ENCODE data around the gene CCL26.

The CCL26 gene, protein sequence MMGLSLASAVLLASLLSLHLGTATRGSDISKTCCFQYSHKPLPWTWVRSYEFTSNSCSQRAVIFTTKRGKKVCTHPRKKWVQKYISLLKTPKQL

DNA sequence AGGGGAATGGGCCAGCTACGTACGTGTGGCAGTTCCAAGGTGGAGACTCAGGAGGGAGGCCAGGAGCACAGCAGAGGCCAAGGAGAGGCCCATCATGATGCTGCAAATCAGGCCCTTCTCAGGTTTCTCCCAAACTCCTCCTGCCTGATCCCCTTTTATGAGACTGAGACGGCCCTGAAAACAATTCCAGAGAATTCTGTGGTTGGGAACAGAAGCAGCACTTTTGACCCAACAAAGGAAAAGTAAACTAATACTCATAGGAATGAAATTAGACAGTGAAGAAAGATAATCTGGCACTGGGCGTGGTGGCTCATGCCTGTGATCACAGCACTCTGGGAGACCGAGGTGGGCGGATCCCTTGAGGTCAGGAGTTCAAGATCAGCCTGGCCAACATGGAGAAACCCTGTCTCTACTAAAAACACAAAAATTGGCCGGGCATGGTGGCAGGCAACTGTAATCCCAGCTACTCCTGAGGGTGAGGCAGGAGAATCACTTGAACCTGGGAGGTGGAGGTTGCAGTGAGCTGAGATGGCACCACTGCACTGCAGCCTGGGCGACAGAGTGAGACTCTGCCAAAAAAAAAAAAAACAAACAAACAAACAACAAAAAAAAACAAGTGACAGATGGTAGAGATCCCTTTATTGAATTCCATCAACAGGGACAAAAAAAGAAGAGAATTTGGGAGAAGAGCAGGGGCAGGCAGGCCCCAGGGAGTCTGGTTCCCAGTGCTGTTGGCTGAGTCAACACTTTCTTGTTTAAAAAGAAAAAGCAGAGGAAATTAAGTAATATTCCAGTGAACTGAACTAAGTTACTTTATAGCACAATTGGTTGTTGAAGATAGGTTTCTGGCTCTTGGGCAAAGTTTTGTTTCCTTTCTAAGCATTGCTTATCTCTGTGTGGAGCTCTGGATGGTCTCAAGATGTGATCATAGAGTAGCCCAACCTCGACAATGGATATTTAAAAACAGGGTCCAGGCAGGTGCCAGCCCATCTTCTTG is at the start of gene CCL26:
Gene CCL26 (minus strand): TSS at position 131 of the 997 bp plus-strand sequence. CDS start 35 bp downstream, at position 96.
- DNase-seq (ENCODE audit: extremely low spot score, insufficient read length, low read depth) (no peak), FAIRE-seq (no peak)

GRCh38 chr7:75820688-75821087 is 48.7 kb upstream of the CCL26 start:
- DNase-seq (ENCODE audit: extremely low spot score, insufficient read length, low read depth) = no peak
- FAIRE-seq = no peak

DNA sequence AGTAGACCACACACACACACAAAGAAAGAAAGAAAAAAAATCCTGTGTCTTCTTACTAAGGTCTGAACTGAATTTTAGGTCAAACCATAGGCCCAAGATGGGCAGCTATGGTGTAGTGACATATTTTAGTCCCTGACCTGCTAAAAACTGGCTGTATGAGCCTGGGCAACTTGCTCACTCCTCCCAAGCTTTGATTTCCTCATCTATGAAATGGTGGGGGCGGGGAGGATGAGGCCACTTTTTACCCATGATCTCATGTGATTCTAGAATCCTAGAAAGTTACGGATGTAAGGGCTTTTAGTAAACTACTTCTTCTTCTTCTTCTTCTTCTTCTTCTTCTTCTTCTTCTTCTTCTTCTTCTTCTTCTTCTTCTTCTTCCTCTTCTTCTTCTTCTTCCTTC is 47.7 kb upstream of the CCL26 start:
- DNase-seq (ENCODE audit: extremely low spot score, insufficient read length, low read depth) (no peak), FAIRE-seq (no peak)

DNA sequence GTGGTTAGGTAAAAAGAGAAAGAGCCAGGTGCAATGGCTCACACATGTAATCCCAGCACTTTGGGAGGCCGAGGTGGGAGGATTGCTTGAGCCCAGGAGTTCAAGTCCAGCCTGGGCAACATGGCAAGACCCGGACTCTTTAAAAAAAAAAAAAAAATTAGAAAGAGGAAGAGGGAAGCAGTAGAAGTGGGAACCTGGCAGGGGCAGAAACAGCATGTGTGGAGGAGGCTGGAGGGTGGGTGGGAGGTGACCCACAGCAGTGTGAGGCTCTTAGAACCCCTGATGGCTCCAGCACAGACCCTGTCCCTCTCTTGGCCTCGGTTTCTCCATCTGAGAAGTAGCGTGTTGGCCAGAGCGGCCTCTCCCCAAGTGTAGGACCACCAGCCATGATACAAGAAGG is 46.5 kb upstream of the CCL26 start:
- FAIRE-seq (no peak), DNase-seq (ENCODE audit: extremely low spot score, insufficient read length, low read depth) (no peak)

- FAIRE-seq = no peak
Measured at GRCh38 chr7:75817116-75817515, 45.1 kb upstream of the CCL26 start.

DNA sequence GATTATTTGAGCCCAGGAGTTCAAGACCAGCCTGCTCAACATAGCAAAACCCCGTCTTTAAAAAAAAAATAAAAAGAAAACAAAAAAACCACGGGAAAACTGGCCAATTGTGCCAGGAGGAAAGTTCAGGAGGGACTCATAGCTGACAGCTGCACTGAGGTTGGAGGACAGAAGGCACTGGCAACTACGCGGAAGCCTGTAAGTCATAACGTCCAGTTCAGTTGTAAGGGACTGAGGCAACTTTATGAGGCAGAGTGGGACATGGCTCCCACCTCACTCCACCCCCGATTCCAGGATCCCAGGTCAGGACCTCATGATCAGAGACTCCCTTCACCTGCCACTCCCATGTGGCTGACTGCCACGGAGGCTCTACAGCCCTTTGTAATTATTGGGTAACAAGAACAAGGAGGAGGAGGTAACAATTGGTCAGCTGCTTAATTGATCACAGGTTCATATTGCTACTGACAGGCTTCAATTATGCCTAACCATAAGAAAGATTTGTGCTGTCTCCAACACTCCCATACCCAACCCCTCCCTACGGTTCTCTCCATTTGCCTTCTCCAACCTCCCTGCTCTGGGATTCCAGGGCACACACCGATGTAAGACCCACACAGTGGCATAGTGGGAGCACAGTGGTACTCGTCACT is 43.5 kb upstream of the CCL26 start:
- FAIRE-seq = no peak
- DNase-seq (ENCODE audit: extremely low spot score, insufficient read length, low read depth) = no peak

More at GRCh38 chr7:75817116-75817515, 45.1 kb upstream of the CCL26 start:
- no peak for DNase-seq (ENCODE audit: extremely low spot score, insufficient read length, low read depth)

- no peak for FAIRE-seq
- DNase-seq (ENCODE audit: extremely low spot score, insufficient read length, low read depth) = no peak
Measured at GRCh38 chr7:75814407-75814947, 42.5 kb upstream of the CCL26 start.

- DNase-seq (ENCODE audit: extremely low spot score, insufficient read length, low read depth) (no peak), FAIRE-seq (no peak)
Measured at GRCh38 chr7:75813781-75814236, 41.8 kb upstream of the CCL26 start, which contains the start of gene CCL24. TSS of gene CCL24 (minus strand) at chr7:75813806. CDS start at chr7:75813715, 91 bp downstream.

DNA sequence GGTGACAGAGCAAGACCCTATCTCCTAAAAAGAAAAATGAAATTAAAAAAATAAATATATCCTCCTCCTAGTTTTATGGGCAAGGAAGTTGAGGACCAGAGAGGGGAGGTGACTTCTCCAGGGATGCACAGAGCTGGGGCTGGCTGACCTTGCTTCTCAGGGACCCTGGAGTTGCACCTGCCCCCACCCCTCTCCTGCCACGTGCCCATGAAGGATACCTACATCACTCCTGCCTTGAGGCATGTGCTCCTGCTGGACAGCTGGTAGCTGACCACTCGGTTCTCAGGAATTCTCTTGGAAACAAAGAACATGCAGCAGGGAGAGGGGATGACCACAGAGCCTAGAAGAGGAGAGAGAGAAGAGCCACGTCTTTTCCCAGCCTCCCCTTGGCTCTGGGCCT is 41.1 kb upstream of the CCL26 start:
- FAIRE-seq = no peak
- DNase-seq (ENCODE audit: extremely low spot score, insufficient read length, low read depth) = no peak

DNA sequence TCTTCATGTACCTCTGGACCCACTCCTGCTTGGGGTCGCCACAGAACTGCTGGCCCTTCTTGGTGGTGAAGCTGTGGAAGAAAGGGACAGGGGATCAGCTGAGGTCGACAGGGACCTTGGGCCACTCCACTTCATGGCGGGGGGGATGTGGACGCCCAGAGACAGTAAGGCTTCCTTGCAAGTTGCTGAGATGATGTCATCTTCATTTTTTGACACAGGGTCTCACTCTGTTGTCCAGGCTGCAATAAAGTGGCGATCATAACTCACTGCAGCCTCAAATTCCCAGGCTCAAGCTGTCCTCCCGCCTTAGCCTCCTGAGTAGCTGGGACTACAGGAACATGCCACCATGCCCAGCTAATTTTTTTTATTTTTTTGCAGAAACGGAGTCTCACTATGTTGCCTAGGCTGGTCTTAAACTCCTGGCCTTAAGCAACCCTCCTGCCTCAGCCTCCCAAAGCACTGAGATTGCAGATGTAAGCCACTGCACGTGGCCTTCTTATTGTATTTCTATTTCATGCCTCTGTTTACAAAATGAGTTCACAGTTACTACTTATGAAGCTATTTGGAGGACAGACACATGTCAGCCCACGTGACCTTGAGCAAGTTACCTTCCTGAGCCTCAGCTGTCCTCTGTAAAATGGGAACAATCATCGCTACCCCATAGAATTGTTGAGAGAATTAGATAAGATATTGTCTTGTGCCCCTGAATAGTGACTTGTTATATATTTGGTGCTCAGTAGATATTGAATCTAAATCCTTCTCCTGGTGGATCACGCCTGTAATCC is 40.1 kb upstream of the CCL26 start:
- DNase-seq (ENCODE audit: extremely low spot score, insufficient read length, low read depth) (no peak), FAIRE-seq (no peak)

GRCh38 chr7:75809396-75809795 is 37.4 kb upstream of the CCL26 start:
- no peak for FAIRE-seq
- no peak for DNase-seq (ENCODE audit: extremely low spot score, insufficient read length, low read depth)

- no peak for FAIRE-seq
- no peak for DNase-seq (ENCODE audit: extremely low spot score, insufficient read length, low read depth)
Measured at GRCh38 chr7:75808106-75808505, 36.1 kb upstream of the CCL26 start.

GRCh38 chr7:75807452-75807851 is 35.4 kb upstream of the CCL26 start:
- FAIRE-seq = no peak
- no peak for DNase-seq (ENCODE audit: extremely low spot score, insufficient read length, low read depth)

- DNase-seq (ENCODE audit: extremely low spot score, insufficient read length, low read depth) (no peak), FAIRE-seq (no peak)
Measured at GRCh38 chr7:75806560-75807307, 34.7 kb upstream of the CCL26 start.

DNA sequence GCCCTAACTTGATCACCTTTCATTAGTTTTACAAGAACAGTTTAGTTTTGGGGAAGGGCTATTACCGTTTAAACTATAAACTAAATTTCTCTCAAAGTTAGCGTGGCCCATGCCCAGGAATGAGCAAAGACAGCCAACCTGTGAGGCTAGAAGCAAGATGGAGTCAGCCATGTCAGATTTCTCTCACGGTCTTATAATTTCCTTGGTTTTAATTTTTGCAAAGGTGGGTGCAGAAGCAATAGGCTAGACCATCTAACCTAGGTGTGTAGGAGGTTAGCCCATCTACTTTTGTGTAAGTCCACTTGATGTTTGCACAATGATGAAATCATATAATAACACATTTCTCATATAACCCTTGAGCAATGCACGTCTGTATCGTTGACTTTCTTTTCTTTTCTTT is 32.7 kb upstream of the CCL26 start:
- no peak for FAIRE-seq
- no peak for DNase-seq (ENCODE audit: extremely low spot score, insufficient read length, low read depth)

GRCh38 chr7:75804004-75804403 is 32.0 kb upstream of the CCL26 start:
- FAIRE-seq = no peak

DNA sequence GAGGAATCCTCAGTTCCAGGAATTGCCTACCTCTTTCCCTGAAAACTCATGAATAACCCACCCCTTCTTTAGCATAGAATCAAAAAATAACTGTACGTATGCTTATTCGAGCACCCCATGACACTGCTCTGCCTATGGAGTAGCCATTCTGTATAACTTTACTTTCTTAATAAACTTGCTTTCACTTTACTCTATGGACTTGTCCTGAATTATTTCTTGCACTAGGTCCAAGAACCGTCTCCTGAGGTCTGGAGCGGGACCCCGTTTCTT is 30.5 kb upstream of the CCL26 start:
- FAIRE-seq = no peak
- DNase-seq (ENCODE audit: extremely low spot score, insufficient read length, low read depth) = no peak

More at GRCh38 chr7:75804004-75804403, 32.0 kb upstream of the CCL26 start:
- DNase-seq (ENCODE audit: extremely low spot score, insufficient read length, low read depth) = no peak

- no peak for DNase-seq (ENCODE audit: extremely low spot score, insufficient read length, low read depth)
- FAIRE-seq = no peak
Measured at GRCh38 chr7:75798770-75799169, 26.8 kb upstream of the CCL26 start.

DNA sequence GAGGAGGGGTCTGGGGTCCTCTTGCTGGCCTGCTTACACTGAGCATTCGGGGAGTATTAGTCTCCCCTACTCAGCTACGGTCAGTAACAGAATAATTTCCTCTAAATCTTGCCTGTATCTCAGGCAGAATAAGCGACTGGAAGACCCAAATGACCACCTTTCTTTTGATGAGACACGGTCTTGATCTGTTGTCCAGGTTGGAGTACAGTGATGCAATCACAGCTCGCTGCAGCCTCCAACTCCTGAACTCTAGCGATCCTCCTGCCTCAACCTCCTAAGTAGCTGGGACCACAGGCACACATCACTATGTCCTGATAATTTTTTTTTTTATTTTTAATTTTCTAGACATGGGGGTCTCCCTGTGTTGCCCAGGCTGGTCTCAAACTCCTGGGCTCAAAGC is 24.4 kb upstream of the CCL26 start:
- FAIRE-seq (no peak), DNase-seq (ENCODE audit: extremely low spot score, insufficient read length, low read depth) (no peak)
